NCI-H2107 treated with DMSO at 0.1 percent for 48 hours (cell line): ENCODE results near the gene SLC4A5.

Experiments
- DNase-seq: peaks from one replicate; lab custom pipeline; 2025; ENCODE audit not compliant: unreplicated experiment; lab: John Stamatoyannopoulos, UW

Gene SLC4A5, protein sequence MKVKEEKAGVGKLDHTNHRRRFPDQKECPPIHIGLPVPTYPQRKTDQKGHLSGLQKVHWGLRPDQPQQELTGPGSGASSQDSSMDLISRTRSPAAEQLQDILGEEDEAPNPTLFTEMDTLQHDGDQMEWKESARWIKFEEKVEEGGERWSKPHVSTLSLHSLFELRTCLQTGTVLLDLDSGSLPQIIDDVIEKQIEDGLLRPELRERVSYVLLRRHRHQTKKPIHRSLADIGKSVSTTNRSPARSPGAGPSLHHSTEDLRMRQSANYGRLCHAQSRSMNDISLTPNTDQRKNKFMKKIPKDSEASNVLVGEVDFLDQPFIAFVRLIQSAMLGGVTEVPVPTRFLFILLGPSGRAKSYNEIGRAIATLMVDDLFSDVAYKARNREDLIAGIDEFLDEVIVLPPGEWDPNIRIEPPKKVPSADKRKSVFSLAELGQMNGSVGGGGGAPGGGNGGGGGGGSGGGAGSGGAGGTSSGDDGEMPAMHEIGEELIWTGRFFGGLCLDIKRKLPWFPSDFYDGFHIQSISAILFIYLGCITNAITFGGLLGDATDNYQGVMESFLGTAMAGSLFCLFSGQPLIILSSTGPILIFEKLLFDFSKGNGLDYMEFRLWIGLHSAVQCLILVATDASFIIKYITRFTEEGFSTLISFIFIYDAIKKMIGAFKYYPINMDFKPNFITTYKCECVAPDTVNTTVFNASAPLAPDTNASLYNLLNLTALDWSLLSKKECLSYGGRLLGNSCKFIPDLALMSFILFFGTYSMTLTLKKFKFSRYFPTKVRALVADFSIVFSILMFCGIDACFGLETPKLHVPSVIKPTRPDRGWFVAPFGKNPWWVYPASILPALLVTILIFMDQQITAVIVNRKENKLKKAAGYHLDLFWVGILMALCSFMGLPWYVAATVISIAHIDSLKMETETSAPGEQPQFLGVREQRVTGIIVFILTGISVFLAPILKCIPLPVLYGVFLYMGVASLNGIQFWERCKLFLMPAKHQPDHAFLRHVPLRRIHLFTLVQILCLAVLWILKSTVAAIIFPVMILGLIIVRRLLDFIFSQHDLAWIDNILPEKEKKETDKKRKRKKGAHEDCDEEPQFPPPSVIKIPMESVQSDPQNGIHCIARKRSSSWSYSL

GRCh38 chr2:74343316-74343715 lies at the start of gene SLC4A5:
Gene SLC4A5 (minus strand): TSS chr2:74343416. CDS start chr2:74315023, 28,393 bp downstream.
- DNase-seq, result no peak

GRCh38 chr2:74392449-74392743 lies 49.2 kb upstream of the SLC4A5 start:
- no peak for DNase-seq

- DNase-seq, result peak; percentile 86
These were observed 48.6 kb upstream of the SLC4A5 start for GRCh38 chr2:74391580-74392448.

DNA sequence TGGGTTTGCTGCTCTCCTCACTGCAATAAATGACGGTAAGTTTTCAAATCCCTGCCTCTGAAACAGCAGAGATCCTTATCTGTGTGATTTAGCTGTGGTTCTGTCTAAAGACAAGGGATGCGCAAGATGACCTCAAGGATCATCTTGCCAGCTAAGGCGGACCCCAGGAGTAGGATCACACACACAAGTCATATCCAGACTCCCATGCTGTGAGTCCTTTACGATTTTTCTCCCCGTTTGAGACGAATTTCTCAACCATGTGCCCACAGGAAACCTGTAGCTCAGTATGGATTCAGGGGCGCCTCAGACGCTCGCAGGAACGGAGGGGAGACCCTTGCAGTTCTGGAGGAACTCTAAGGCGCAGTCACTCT lies 48.0 kb upstream of the SLC4A5 start:
- DNase-seq, result no peak

- no peak for DNase-seq
These were observed 47.4 kb upstream of the SLC4A5 start for GRCh38 chr2:74390606-74391005.

DNA sequence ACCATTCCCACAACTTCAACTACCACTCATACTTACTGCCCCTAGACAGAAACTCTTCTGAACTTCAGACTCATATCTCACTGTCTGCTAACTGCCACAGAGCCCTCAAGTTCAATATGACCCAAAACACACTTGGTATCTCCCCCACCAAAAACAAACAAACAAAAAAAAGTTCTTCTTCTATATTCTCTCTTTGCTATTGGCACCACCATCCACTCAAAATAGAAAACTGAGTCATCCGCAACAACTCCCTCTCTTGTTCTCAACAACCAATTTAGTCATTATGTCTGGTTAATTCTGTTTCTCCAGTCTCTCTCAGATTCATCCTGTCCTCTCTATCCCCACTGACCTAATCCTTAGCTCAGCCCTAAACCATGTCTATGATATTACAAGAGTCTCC lies 44.1 kb upstream of the SLC4A5 start:
- no peak for DNase-seq

DNA sequence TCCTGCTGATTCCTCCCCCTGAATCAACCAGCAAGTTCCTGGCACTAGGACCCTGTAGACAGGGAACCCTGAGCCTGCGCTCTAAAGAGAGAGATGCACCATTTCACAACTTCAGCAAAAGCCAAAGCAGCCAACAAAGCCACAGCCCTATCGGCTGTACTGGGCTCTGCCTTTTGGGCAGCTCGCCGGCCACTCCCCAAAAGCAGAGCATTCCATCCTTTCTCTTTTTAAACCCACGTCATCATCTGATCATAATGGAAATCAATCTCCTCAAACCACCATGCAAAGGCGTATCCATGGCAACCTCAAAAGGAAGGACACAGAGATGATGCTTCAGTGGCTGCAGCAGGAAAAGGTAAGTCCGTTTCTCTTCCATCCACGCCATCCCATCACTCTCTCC lies 42.2 kb upstream of the SLC4A5 start:
- DNase-seq, result no peak

GRCh38 chr2:74384051-74384450 lies 40.8 kb upstream of the SLC4A5 start:
- no peak for DNase-seq

DNA sequence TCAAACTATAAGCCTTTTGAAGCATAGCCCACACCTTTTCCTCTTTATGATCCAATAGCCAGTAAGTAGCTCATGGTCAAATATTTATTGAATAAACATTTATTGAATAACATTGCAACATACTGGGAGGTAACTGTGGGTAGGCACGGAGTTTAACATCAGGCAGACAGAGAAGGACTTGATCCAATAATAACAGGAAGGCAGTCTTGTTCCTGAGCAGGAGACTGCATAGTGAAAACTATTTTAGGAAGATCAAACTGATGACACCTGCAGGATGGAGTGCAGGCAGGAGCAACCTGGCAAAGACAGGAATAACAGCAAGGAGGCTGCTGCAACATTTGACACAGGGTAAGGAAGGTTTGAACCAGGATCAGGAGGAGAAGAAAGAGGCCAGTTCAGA lies 40.0 kb upstream of the SLC4A5 start:
- DNase-seq, result no peak

- DNase-seq, result no peak
These were observed 38.5 kb upstream of the SLC4A5 start for GRCh38 chr2:74381751-74382150.

GRCh38 chr2:74379851-74380789 lies 36.9 kb upstream of the SLC4A5 start, which contains the start of gene DCTN1:
Gene DCTN1 (minus strand): TSS chr2:74380311. CDS start chr2:74380037, 274 bp downstream.
- no peak for DNase-seq

- no peak for DNase-seq
These were observed 34.8 kb upstream of the SLC4A5 start for GRCh38 chr2:74378007-74378406.

GRCh38 chr2:74375838-74376237 lies 32.6 kb upstream of the SLC4A5 start:
- no peak for DNase-seq

DNA sequence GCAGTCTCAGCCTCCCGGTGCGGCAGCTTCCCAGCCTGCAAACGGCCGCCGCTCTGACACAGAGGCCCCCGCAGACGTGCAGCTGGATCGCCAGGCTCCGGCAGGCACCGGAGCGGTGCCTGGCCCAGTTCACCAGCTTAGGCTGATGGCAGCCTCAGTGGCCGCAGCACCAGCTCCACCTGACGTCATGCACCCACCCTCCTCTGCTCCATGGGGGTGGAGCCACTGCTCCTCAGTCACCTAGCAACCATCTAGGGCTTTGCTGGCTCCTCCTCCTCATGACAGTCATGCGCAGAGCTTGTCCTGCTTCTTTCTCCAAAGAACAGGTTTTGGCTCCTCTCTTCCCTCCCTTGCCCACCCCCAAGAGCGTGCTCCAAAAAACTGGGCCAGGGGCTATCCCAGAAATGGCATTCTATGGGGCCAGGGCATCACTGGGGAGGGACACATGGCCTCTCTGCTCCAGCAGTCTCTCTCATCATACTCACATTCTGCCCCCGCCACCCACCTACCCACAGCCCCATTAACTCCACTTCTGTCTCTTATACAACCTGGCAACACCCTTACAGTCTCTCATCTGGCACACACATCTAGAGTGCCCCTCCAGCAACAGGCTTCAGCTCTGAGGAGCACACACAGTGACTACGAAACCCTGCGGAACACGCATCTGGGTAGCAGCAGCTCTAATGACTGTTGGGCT lies 31.4 kb upstream of the SLC4A5 start:
- peak; percentile 88 for DNase-seq

DNA sequence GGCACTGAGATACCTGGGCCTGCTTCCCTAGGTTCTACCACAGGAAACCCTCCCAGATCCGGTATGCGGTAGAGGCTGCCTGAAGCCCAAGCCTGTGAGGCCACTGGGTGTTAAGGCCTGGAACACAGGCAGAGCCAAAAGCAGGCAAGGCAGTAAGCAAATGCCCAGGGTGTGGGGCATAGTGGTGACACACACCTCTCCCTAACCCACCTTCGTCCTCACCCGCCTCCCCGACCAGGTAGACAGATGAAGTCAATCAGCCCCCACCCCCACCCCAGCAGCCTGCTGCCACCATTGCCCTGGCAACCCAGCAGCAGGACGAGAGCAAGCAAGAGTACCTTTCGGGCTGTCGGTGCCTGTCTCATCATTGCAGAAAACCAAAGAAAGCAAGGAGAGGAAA lies 30.8 kb upstream of the SLC4A5 start:
- peak; percentile 6 for DNase-seq

DNA sequence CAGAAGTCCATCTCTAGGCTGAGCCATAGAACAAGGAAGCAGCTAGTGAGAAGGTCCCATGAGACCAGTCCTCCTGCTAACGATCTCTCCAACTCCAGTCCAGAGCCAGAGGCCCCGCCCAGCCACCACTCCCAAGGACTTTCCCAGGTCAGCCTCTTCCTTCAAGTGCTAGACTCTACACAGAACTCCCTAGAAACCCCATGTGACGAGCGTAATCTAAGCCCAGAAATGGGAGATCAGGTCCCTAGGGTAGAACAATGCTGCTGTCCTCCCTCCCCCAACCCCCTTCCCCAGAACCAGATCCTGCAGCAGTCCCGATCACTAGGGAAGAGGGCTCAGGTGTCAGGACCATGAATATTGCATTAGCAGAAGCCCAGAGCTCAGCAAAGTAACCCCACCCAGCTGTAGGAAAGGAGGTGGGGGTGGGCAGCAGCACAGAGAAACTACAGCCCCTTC lies 30.0 kb upstream of the SLC4A5 start:
- DNase-seq, result peak; percentile 92

- DNase-seq, result no peak
These were observed 29.5 kb upstream of the SLC4A5 start for GRCh38 chr2:74372674-74373073.

DNA sequence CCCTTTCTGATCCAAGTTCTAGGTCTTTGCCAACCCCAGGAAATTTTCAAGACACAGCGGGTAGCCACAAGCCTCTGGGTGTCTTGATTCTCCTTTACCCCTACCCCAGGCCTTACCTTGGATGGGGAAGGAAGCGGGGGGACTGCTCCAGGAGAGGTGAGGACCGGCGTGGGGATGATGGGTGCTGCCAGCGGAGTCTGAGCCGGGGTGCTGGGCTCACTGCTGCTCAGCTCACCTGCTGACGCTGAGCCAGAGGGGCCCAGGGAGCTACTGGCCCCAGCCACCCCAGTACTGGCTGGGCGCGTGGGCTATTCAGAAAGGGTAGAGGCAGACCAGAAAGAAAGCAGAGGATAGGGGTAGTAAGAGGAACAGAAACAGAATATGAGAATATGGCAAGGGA lies 28.2 kb upstream of the SLC4A5 start:
- DNase-seq, result no peak

DNA sequence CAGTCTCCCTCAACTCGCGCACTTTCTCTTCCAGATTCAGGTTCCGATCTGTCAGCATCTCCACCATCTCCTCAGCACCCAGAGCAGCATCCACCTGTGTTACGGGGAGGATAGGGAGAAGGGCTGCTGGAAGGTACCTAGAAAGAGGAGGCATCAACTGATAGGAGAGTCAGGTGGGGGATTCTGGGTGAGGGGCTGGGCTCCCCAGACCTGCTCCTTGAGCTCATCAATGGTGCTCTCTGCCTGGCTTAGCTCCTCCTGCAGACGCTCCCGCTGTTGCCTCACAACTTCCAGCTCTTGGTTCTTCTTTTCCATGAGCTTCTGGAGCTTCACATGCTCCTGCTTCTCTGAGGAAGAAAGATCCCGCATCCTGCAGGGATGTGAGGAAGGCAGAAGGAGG lies 26.8 kb upstream of the SLC4A5 start:
- no peak for DNase-seq
